IMR-90 (cell line): ENCODE data around the gene AQP4.

Experiments
- MXI1 ChIP-seq: IDR thresholded peaks from 2 replicates; pipeline ENCODE4 v1.6.1; 2012; ENCODE audit warnings: low read depth, mild to moderate bottlenecking, low read length, moderate library complexity, borderline replicate concordance
- TF ChIP-seq, protein P1 (sequence below): conservative IDR thresholded peaks from 2 replicates; pipeline ENCODE4 v1.5.1; 2012; ENCODE audit warnings: mild to moderate bottlenecking, low read depth, low read length, improper control_type of control experiment

DNA sequence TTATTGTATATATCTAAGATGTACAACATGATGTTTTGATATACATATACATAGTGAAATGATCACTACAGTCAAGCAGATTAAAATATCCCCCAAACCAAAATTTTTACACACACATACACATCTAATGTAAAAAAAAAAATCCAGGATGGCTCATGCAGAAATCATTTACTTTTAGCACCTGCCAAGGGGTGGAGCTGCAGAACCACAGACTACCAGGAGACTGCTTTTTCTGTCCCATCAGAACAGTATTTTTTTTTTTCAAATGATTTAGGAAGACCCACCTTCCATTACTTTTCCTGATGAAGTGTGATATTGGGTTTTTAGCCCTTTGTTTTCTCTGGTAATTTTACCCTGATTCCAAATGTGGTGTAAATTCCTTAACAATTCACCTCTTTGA is 61.9 kb downstream of the AQP4 start:
- TF ChIP-seq, protein P1, sequence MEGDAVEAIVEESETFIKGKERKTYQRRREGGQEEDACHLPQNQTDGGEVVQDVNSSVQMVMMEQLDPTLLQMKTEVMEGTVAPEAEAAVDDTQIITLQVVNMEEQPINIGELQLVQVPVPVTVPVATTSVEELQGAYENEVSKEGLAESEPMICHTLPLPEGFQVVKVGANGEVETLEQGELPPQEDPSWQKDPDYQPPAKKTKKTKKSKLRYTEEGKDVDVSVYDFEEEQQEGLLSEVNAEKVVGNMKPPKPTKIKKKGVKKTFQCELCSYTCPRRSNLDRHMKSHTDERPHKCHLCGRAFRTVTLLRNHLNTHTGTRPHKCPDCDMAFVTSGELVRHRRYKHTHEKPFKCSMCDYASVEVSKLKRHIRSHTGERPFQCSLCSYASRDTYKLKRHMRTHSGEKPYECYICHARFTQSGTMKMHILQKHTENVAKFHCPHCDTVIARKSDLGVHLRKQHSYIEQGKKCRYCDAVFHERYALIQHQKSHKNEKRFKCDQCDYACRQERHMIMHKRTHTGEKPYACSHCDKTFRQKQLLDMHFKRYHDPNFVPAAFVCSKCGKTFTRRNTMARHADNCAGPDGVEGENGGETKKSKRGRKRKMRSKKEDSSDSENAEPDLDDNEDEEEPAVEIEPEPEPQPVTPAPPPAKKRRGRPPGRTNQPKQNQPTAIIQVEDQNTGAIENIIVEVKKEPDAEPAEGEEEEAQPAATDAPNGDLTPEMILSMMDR, result no peak
- TF ChIP-seq MXI1, result no peak
